Neural cell (in vitro differentiated cells): ENCODE results near the gene PLSCR3. TPM values are rescaled to one million over a fixed set of nuclear protein-coding genes. Genes with fewer than 3 reads are reported as not detected.

Source experiments
- H2AFZ ChIP-seq: fragments of 200-600, 300-800 bp; sonication (generic), shearing (Covaris generic); 2 replicates; pipeline ENCODE4 v1.6.0; 2014; ENCODE audit warnings: low read depth, mild to moderate bottlenecking, antibody characterized with exemption, low read length, moderate library complexity
- H3F3A ChIP-seq: fragments of 200-600 bp; shearing (Covaris generic); 2 replicates; pipeline ENCODE4 v1.6.1; 2016; ENCODE audit warnings: mild to moderate bottlenecking, moderate library complexity, mixed read lengths, antibody characterized with exemption, low read length; ENCODE audit not compliant: insufficient read depth, poor library complexity, severe bottlenecking
- H3K27ac ChIP-seq: fragments of 200-600, 300-800 bp; sonication (generic), shearing (Covaris generic); 2 replicates; pipeline ENCODE4 v1.5.1; 2014; ENCODE audit warnings: mild to moderate bottlenecking, low read length, moderate library complexity
- H3K27me3 ChIP-seq: fragments of 300-800, 200-600 bp; sonication (generic), shearing (Covaris generic); 2 replicates; pipeline ENCODE4 v1.6.0; 2014; ENCODE audit warnings: mild to moderate bottlenecking, low read depth, low read length, moderate library complexity; ENCODE audit not compliant: insufficient read depth
- H3K36me3 ChIP-seq: fragments of 300-800, 200-600 bp; sonication (generic), shearing (Covaris generic); 2 replicates; pipeline ENCODE4 v1.5.1; 2014; ENCODE audit warnings: mild to moderate bottlenecking, antibody characterized with exemption, low read length, moderate library complexity; ENCODE audit not compliant: insufficient read depth
- H3K4me2 ChIP-seq: fragments of 300-800, 200-600 bp; sonication (generic), shearing (Covaris generic); 2 replicates; pipeline ENCODE4 v1.6.0; 2014; ENCODE audit warnings: mild to moderate bottlenecking, low read length
- H3K4me3 ChIP-seq: fragments of 300-800, 200-600 bp; sonication (generic), shearing (Covaris generic); 2 replicates; pipeline ENCODE4 v1.5.1; 2014; ENCODE audit warnings: mild to moderate bottlenecking, low read length, moderate library complexity
- H3K79me2 ChIP-seq: fragments of 200-600 bp; shearing (Covaris generic); replicated peaks from 2 replicates; pipeline ENCODE4 v1.6.0; 2014; ENCODE audit warnings: mild to moderate bottlenecking, low read length, moderate library complexity; ENCODE audit not compliant: insufficient read depth
- H3K9ac ChIP-seq: fragments of 300-800, 200-600 bp; sonication (generic), shearing (Covaris generic); 2 replicates; pipeline ENCODE4 v1.6.1; 2016; ENCODE audit warnings: mild to moderate bottlenecking, low read length, mixed read lengths
- H3K9me2 ChIP-seq: fragments of 200-600 bp; shearing (Covaris generic); 2 replicates; pipeline ENCODE4 v1.6.1; 2016; ENCODE audit warnings: mild to moderate bottlenecking, low read length, mixed read lengths; ENCODE audit not compliant: insufficient read depth
- H3K9me3 ChIP-seq: fragments of 200-600, 300-800 bp; sonication (generic), shearing (Covaris generic); 2 replicates; pipeline ENCODE4 v1.6.1; 2016; ENCODE audit warnings: mild to moderate bottlenecking, mixed run types, low read length, moderate library complexity, mixed read lengths
- H4K20me1 ChIP-seq: fragments of 200-600 bp; shearing (Covaris generic); 2 replicates; pipeline ENCODE4 v1.6.1; 2016; ENCODE audit warnings: mild to moderate bottlenecking, mixed run types; ENCODE audit not compliant: insufficient read depth
- EP300 ChIP-seq: fragments of 450-650 bp; conservative IDR thresholded peaks from 2 replicates; pipeline ENCODE4 v1.6.1; 2014; ENCODE audit warnings: antibody characterized with exemption, mild to moderate bottlenecking, moderate library complexity; ENCODE audit not compliant: poor library complexity, severe bottlenecking
- EZH2 ChIP-seq: fragments of 200-600, 300-800 bp; shearing (Covaris generic), sonication (generic); IDR thresholded peaks from 2 replicates; pipeline ENCODE4 v1.6.1; 2014; ENCODE audit warnings: antibody characterized with exemption, low read length, borderline replicate concordance, mild to moderate bottlenecking; ENCODE audit not compliant: insufficient read depth, poor library complexity, severe bottlenecking
- MXI1 ChIP-seq: fragments of 450-650 bp; conservative IDR thresholded peaks from 2 replicates; pipeline ENCODE4 v1.6.1; 2014; ENCODE audit warnings: antibody characterized with exemption, mild to moderate bottlenecking; ENCODE audit not compliant: poor library complexity, severe bottlenecking
- POLR2AphosphoS5 ChIP-seq: IDR thresholded peaks from 2 replicates; pipeline ENCODE4 v1.6.1; 2012
- RAD21 ChIP-seq: fragments of 450-650 bp; conservative IDR thresholded peaks from 2 replicates; pipeline ENCODE4 v1.6.1; 2014; ENCODE audit warnings: antibody characterized with exemption, mild to moderate bottlenecking, moderate library complexity
- SMC3 ChIP-seq: fragments of 450-650 bp; conservative IDR thresholded peaks from 2 replicates; pipeline ENCODE4 v1.6.1; 2014; ENCODE audit warnings: antibody characterized with exemption, mild to moderate bottlenecking, moderate library complexity; ENCODE audit not compliant: poor library complexity
- TAF1 ChIP-seq: IDR thresholded peaks from 2 replicates; pipeline ENCODE4 v1.6.1; 2012; ENCODE audit warnings: low read depth
- polyA plus RNA-seq: library from polyadenylated mRNA; depleted of rRNA; stranded (reverse); fragments of >200 nt; gene quantifications from 2 replicates; pipeline ENCODE4 v1.2.3, GENCODE V29; 2014
- TF ChIP-seq, protein P1 (sequence below): IDR thresholded peaks from 2 replicates; pipeline ENCODE4 v1.6.1; 2012; ENCODE audit warnings: borderline replicate concordance
- TF ChIP-seq, protein P2 (sequence below): fragments of 450-650 bp; IDR thresholded peaks from 2 replicates; pipeline ENCODE4 v1.5.1; 2014; ENCODE audit warnings: antibody characterized with exemption, mild to moderate bottlenecking, moderate library complexity; ENCODE audit not compliant: poor library complexity, severe bottlenecking

The PLSCR3 gene
- polyA plus RNA-seq, 1 donor from 2014 or later = 15.9 TPM

DNA sequence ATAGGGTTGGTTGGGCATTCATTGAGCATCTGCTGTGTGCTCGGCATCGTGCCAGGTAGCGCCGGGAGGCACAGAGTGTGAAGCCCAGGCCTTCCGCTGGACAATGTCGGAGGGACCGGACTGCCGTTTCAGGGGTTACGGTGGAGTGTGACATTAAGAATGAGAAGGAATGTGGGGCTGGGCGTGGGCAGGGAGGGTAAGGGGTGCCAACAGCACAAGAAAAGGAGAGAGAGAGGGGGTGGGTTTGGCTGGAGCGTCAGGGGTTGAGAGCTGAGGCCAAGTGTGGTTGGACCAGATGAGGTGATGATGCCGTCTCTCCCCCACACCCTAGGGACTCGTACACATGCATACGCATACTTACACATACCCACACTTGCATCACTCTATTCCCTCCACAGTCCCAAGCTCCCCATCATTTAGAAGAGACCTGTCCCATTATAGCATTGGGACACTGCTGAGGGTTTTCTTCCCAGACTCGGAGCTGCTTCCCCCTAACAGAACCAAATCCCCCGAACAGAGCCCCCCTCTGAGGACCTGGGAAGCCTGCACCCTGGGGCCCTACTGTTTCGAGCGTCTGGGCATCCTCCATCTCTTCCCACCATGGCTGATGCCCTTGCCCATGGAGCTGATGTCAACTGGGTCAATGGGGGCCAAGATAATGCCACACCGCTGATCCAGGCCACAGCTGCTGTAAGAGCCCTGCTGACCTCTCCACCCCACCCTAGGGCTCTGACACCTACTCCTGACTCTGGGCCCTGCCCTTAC is 45.7 kb downstream of the PLSCR3 start:
- no peak overlapping the region for H3K9ac ChIP-seq
- no peaks in the 10 kb centered on the region for H4K20me1 ChIP-seq
- TF ChIP-seq SMC3 (no peak), EP300 (no peak), EZH2 (no peak), MXI1 (no peak), TAF1 (no peak), RAD21 (no peak), POLR2AphosphoS5 (no peak)
- TF ChIP-seq, protein P1, sequence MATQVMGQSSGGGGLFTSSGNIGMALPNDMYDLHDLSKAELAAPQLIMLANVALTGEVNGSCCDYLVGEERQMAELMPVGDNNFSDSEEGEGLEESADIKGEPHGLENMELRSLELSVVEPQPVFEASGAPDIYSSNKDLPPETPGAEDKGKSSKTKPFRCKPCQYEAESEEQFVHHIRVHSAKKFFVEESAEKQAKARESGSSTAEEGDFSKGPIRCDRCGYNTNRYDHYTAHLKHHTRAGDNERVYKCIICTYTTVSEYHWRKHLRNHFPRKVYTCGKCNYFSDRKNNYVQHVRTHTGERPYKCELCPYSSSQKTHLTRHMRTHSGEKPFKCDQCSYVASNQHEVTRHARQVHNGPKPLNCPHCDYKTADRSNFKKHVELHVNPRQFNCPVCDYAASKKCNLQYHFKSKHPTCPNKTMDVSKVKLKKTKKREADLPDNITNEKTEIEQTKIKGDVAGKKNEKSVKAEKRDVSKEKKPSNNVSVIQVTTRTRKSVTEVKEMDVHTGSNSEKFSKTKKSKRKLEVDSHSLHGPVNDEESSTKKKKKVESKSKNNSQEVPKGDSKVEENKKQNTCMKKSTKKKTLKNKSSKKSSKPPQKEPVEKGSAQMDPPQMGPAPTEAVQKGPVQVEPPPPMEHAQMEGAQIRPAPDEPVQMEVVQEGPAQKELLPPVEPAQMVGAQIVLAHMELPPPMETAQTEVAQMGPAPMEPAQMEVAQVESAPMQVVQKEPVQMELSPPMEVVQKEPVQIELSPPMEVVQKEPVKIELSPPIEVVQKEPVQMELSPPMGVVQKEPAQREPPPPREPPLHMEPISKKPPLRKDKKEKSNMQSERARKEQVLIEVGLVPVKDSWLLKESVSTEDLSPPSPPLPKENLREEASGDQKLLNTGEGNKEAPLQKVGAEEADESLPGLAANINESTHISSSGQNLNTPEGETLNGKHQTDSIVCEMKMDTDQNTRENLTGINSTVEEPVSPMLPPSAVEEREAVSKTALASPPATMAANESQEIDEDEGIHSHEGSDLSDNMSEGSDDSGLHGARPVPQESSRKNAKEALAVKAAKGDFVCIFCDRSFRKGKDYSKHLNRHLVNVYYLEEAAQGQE = no peak
- TF ChIP-seq, protein P2, sequence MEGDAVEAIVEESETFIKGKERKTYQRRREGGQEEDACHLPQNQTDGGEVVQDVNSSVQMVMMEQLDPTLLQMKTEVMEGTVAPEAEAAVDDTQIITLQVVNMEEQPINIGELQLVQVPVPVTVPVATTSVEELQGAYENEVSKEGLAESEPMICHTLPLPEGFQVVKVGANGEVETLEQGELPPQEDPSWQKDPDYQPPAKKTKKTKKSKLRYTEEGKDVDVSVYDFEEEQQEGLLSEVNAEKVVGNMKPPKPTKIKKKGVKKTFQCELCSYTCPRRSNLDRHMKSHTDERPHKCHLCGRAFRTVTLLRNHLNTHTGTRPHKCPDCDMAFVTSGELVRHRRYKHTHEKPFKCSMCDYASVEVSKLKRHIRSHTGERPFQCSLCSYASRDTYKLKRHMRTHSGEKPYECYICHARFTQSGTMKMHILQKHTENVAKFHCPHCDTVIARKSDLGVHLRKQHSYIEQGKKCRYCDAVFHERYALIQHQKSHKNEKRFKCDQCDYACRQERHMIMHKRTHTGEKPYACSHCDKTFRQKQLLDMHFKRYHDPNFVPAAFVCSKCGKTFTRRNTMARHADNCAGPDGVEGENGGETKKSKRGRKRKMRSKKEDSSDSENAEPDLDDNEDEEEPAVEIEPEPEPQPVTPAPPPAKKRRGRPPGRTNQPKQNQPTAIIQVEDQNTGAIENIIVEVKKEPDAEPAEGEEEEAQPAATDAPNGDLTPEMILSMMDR = no peak
- H3K79me2 ChIP-seq = peaks cover 3% of the 10 kb centered on the region
- no peak overlapping the region for H3K4me2 ChIP-seq
- no peak overlapping the region for H3K27ac ChIP-seq
- no peaks in the 10 kb centered on the region for H3K27me3 ChIP-seq
- H3K36me3 ChIP-seq = no peaks in the 10 kb centered on the region
- no peaks in the 10 kb centered on the region for H3K9me3 ChIP-seq
- H2AFZ ChIP-seq = no peak overlapping the region
- no peaks in the 10 kb centered on the region for H3F3A ChIP-seq
- H3K9me2 ChIP-seq = no peaks in the 10 kb centered on the region
- H3K4me3 ChIP-seq = no peak overlapping the region

DNA sequence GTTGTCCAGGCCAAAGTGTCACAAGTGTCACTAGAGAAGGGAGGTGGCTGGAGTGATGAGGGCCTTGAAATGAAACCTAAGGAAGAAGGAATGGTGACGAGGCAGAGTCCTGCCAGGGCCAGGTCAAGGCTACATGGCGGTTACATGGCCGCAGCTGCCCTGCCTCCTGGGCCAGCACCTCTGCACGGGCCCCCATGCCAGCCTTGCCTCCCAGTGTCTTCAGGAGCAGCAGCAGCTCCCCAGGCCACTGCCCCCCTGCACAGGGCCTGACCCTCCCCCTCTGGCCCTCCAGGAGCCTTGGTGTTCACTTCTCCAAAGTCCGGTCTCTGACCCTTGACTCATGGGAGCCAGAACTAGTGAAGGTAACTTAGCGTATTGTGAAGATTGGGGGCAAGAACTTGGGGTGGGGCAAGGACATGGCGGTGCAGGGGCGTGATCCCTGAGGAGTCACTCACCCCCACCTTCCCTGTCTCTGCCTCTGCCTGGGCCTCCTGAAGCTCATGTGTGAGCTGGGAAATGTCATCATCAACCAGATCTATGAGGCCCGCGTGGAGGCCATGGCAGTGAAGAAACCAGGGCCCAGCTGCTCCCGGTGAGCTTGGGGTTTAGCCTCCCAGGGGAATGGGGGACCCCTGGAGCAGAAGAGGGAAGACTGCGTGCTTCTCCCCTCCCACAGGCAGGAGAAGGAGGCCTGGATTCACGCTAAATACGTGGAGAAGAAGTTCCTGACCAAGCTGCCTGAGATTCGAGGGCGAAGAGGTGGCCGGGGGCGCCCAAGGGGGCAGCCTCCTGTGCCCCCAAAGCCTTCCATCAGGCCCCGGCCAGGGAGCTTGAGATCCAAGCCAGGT is 46.5 kb downstream of the PLSCR3 start:
- no peak overlapping the region for H3K4me3 ChIP-seq
- no peak overlapping the region for H2AFZ ChIP-seq
- no peak overlapping the region for H3K27ac ChIP-seq
- no peak overlapping the region for H3K4me2 ChIP-seq
- no peaks in the 10 kb centered on the region for H3F3A ChIP-seq
- no peaks in the 10 kb centered on the region for H4K20me1 ChIP-seq
- H3K9me2 ChIP-seq = no peaks in the 10 kb centered on the region
- no peaks in the 10 kb centered on the region for H3K9me3 ChIP-seq
- TF ChIP-seq EP300 (no peak), MXI1 (no peak), SMC3 (no peak), POLR2AphosphoS5 (no peak), RAD21 (no peak)
- TF ChIP-seq, protein P2 = no peak
- H3K36me3 ChIP-seq = no peaks in the 10 kb centered on the region
- H3K9ac ChIP-seq = no peak overlapping the region
- H3K27me3 ChIP-seq = no peaks in the 10 kb centered on the region
- H3K79me2 ChIP-seq = peaks cover 3% of the 10 kb centered on the region
